PC-3 (cell line): ENCODE measurements around the gene NHSL1.

Source experiments
- EZH2phosphoT487 ChIP-seq: fragments of 300-600 bp; sonication (generic); IDR thresholded peaks from 2 replicates; pipeline ENCODE4 v1.6.1; 2018; ENCODE audit warnings: mild to moderate bottlenecking, antibody characterized with exemption, low read length, borderline replicate concordance
- TF ChIP-seq, protein P1 (sequence below): fragments of 300-600 bp; sonication (generic); conservative IDR thresholded peaks from 2 replicates; pipeline ENCODE4 v1.5.1; 2017; ENCODE audit warnings: antibody characterized with exemption, low read depth, mild to moderate bottlenecking, low read length

DNA sequence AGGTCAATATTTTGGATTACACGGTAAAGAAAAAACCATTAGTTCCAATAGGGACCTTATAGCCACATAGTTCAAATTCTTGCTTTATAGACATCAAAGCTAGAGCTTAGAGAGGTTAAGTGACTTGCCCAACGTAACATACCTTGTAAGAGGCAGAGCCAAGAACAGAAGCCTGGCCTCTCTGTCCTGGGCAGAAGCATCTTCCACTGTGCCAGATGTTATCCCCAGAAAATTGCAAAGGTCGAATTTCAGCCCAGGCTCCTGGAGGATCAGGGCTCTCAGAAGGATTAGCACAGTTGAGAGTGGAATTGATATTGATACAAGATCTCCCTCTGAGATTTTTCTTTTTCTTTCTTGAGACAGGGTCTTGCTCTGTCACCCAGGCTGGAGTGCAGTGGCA, 115.5 kb downstream of the NHSL1 start:
- TF ChIP-seq, protein P1, sequence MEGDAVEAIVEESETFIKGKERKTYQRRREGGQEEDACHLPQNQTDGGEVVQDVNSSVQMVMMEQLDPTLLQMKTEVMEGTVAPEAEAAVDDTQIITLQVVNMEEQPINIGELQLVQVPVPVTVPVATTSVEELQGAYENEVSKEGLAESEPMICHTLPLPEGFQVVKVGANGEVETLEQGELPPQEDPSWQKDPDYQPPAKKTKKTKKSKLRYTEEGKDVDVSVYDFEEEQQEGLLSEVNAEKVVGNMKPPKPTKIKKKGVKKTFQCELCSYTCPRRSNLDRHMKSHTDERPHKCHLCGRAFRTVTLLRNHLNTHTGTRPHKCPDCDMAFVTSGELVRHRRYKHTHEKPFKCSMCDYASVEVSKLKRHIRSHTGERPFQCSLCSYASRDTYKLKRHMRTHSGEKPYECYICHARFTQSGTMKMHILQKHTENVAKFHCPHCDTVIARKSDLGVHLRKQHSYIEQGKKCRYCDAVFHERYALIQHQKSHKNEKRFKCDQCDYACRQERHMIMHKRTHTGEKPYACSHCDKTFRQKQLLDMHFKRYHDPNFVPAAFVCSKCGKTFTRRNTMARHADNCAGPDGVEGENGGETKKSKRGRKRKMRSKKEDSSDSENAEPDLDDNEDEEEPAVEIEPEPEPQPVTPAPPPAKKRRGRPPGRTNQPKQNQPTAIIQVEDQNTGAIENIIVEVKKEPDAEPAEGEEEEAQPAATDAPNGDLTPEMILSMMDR = no peak
- no peak for TF ChIP-seq EZH2phosphoT487
